ENCODE data around the gene TSGA10IP. TPM values are rescaled to one million over a fixed set of nuclear protein-coding genes. Genes with fewer than 3 reads are reported as not detected.

The TSGA10IP gene
- polyA plus RNA-seq, 1 donor (not counting 4 experiments of a cell fraction or from before 2014, with no cell fraction given): not detected

GRCh38 chr11:65988791-65989592 is 43.7 kb downstream of the TSGA10IP start:
- H2AFZ ChIP-seq (ENCODE audit: control insufficient read depth, low read length): no peak overlapping the region
- H3K9ac ChIP-seq (ENCODE audit: control insufficient read depth, extremely low read depth, insufficient read depth, low read length): no peak overlapping the region
- no peaks in the 10 kb centered on the region for H3K4me1 ChIP-seq (ENCODE audit: control insufficient read depth, extremely low read depth, insufficient read depth, low read length)
- FAIRE-seq (peak; percentile 99), DNase-seq (ENCODE audit: low read depth, low spot score) (peak; percentile 92)
- no peaks in the 10 kb centered on the region for H3K27me3 ChIP-seq (ENCODE audit: control insufficient read depth, extremely low read depth, insufficient read depth, low read length)
- no peaks in the 10 kb centered on the region for H4K20me1 ChIP-seq (ENCODE audit: control insufficient read depth, extremely low read depth, insufficient read depth, low read length)
- H3K9me1 ChIP-seq (ENCODE audit: control insufficient read depth, extremely low read depth, insufficient read depth, low read length): no peaks in the 10 kb centered on the region
- H3K9me3 ChIP-seq (ENCODE audit: control insufficient read depth, low read depth, low read length): no peaks in the 10 kb centered on the region
- no peak overlapping the region for H3K27ac ChIP-seq (ENCODE audit: control insufficient read depth, insufficient read depth, low read length)
- no peak overlapping the region for H3K4me2 ChIP-seq (ENCODE audit: control insufficient read depth, extremely low read depth, insufficient read depth, low read depth, low read length)
- TF ChIP-seq CTCF (optimal IDR thresholded peaks at IDR 0.05 in 1 of 3, IDR thresholded peaks at IDR 0.05 in 1 of 3, conservative IDR thresholded peaks at IDR 0.05 in 1 of 3; ENCODE audit: extremely low read depth in 1 of 3, insufficient read depth in 2 of 3, low read length in 3 of 3) (peak; percentile 93 to 99 (median 98)), EZH2 (IDR thresholded peaks at IDR 0.05; ENCODE audit: low read length) (no peak)
- H3K79me2 ChIP-seq (ENCODE audit: control insufficient read depth, insufficient read depth, low read length): no peaks in the 10 kb centered on the region
- dilution Hi-C loops (cut with MboI; ENCODE audit: extremely low pct_ligation_motif_present, low sequenced_read_pairs): no loop called here
- H3K36me3 ChIP-seq (ENCODE audit: control insufficient read depth in 2 of 2, extremely low read depth in 1 of 2, insufficient read depth in 2 of 2, low read length in 2 of 2): peaks cover 4 to 5% of the 10 kb centered on the region in 2 experiments
- H3K4me3 ChIP-seq (ENCODE audit: control insufficient read depth in 2 of 3, extremely low read depth in 1 of 3, insufficient read depth in 2 of 3, low read depth in 1 of 3, low read length in 3 of 3): no peak overlapping the region

- H3K27ac ChIP-seq (ENCODE audit: control insufficient read depth, insufficient read depth, low read length): no peak overlapping the region
- H3K27me3 ChIP-seq (ENCODE audit: control insufficient read depth, extremely low read depth, insufficient read depth, low read length): no peaks in the 10 kb centered on the region
- FAIRE-seq: no peak
- no peaks in the 10 kb centered on the region for H3K79me2 ChIP-seq (ENCODE audit: control insufficient read depth, insufficient read depth, low read length)
- H3K4me3 ChIP-seq (ENCODE audit: control insufficient read depth in 2 of 3, extremely low read depth in 1 of 3, insufficient read depth in 2 of 3, low read depth in 1 of 3, low read length in 3 of 3): no peak overlapping the region
- no peaks in the 10 kb centered on the region for H3K9me1 ChIP-seq (ENCODE audit: control insufficient read depth, extremely low read depth, insufficient read depth, low read length)
- H3K4me1 ChIP-seq (ENCODE audit: control insufficient read depth, extremely low read depth, insufficient read depth, low read length): no peaks in the 10 kb centered on the region
- H3K4me2 ChIP-seq (ENCODE audit: control insufficient read depth, extremely low read depth, insufficient read depth, low read depth, low read length): no peak overlapping the region
- no peaks in the 10 kb centered on the region for H4K20me1 ChIP-seq (ENCODE audit: control insufficient read depth, extremely low read depth, insufficient read depth, low read length)
- dilution Hi-C loops (cut with MboI; ENCODE audit: extremely low pct_ligation_motif_present, low sequenced_read_pairs): no loop called here
- H3K36me3 ChIP-seq (ENCODE audit: control insufficient read depth in 2 of 2, extremely low read depth in 1 of 2, insufficient read depth in 2 of 2, low read length in 2 of 2): peaks cover 7 to 10% of the 10 kb centered on the region in 2 experiments
- no peak for DNase-seq (ENCODE audit: low read depth, low spot score)
- H3K9ac ChIP-seq (ENCODE audit: control insufficient read depth, extremely low read depth, insufficient read depth, low read length): no peak overlapping the region
- H3K9me3 ChIP-seq (ENCODE audit: control insufficient read depth, low read depth, low read length): no peaks in the 10 kb centered on the region
- no peak overlapping the region for H2AFZ ChIP-seq (ENCODE audit: control insufficient read depth, low read length)
- TF ChIP-seq CTCF (optimal IDR thresholded peaks at IDR 0.05 in 1 of 3, IDR thresholded peaks at IDR 0.05 in 1 of 3, conservative IDR thresholded peaks at IDR 0.05 in 1 of 3; ENCODE audit: extremely low read depth in 1 of 3, insufficient read depth in 2 of 3, low read length in 3 of 3): no peak
- no peak for TF ChIP-seq EZH2 (IDR thresholded peaks at IDR 0.05; ENCODE audit: low read length)
Observed at GRCh38 chr11:65992056-65992455, 46.8 kb downstream of the TSGA10IP start.

Measured in keratinocyte (primary cell).